AG04449 (cell line): ENCODE results near the gene TMBIM4.

Experiments
- CTCF ChIA-PET: fragments of 350-600 bp; formaldehyde crosslinking; extraction: SDS; loops from one replicate; lab custom pipeline; 2021; ENCODE audit warnings: antibody characterized with exemption; lab: Yijun Ruan, JAX
- POLR2A ChIA-PET: fragments of 400-600, 350-600 bp; formaldehyde crosslinking; extraction: SDS; loops from one replicate; lab custom pipeline; 2020; ENCODE audit warnings: antibody characterized with exemption, inconsistent platforms; lab: Yijun Ruan, JAX
- DNase-seq: peaks from one replicate; pipeline ENCODE4 v3.0.0-alpha.2; 2010; ENCODE audit warnings: low read depth, low spot score
- H3K4me3 ChIP-seq: 2 replicates; pipeline ENCODE4 v1.5.1; 2011; ENCODE audit warnings: low read depth, mild to moderate bottlenecking, control low read depth, low read length
- TF ChIP-seq, protein P1 (sequence below): IDR thresholded peaks from one replicate; pipeline ENCODE4 v1.5.1; 2011; ENCODE audit warnings: mild to moderate bottlenecking, moderate library complexity, low read length, control low read depth, inconsistent platforms; ENCODE audit not compliant: insufficient read depth; ENCODE audit errors: missing control alignments

Gene TMBIM4

DNA sequence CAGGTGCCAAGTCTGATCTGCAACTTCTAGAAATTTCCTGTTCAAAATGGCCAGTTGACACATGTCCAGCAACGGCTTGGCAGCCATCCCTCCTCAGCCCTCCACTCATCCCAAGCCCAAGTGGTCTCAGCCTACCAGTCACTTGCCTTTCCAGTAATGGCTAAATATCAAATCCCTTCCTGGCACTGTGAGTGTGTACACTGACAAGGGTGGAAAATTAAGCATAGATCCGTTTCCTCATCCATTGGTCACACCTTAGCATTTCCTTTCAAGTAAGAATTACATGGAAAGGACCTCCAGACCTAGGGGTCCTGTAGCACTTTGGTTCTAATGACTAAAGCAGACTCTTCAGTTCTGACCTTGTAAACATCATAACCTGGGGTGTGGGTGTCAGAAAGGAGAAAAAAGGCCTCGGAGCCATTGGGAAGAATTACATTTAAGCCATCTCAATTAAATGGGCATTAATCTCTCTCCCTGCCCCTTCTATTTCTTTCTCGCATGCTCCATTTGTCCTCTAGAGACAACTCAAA, 54.7 kb downstream of the TMBIM4 start:
- no peak for DNase-seq
- TF ChIP-seq, protein P1, sequence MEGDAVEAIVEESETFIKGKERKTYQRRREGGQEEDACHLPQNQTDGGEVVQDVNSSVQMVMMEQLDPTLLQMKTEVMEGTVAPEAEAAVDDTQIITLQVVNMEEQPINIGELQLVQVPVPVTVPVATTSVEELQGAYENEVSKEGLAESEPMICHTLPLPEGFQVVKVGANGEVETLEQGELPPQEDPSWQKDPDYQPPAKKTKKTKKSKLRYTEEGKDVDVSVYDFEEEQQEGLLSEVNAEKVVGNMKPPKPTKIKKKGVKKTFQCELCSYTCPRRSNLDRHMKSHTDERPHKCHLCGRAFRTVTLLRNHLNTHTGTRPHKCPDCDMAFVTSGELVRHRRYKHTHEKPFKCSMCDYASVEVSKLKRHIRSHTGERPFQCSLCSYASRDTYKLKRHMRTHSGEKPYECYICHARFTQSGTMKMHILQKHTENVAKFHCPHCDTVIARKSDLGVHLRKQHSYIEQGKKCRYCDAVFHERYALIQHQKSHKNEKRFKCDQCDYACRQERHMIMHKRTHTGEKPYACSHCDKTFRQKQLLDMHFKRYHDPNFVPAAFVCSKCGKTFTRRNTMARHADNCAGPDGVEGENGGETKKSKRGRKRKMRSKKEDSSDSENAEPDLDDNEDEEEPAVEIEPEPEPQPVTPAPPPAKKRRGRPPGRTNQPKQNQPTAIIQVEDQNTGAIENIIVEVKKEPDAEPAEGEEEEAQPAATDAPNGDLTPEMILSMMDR = no peak
- ChIA-PET CTCF (interaction anchor here (3.9 kb wide), 1 partner anchor 8 kb away, joined by 36 read pairs; no protein-coding TSS in a partner anchor), POLR2A (no interaction called here)
- no peak overlapping the region for H3K4me3 ChIP-seq

DNA sequence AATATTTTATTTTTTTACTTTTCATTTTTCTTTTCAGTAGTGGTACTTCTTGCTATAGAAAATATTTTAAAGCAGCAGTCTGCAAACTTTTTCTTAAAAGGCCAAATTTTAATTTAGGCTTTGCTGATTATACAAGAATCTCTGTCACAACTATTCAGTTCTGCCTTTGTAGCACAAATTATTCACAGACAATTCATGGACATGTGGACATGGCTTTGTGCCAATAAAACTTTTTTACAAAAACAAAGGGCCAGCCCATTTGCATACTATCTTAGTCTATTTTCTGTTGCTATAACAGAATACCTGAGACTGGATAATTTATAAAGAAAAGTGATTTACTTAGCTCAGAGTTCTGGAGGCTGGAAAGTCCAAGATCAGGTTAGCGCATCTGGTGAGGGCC, 56.3 kb downstream of the TMBIM4 start:
- DNase-seq = no peak
- ChIA-PET POLR2A (no interaction called here), CTCF (interaction anchor here (1.0 to 1.3 kb wide), 3 partner anchors 10 to 32 kb away, joined by 3 to 4 read pairs (median 3); no protein-coding TSS in a partner anchor)
- H3K4me3 ChIP-seq = no peak overlapping the region
- TF ChIP-seq, protein P1 = no peak

DNA sequence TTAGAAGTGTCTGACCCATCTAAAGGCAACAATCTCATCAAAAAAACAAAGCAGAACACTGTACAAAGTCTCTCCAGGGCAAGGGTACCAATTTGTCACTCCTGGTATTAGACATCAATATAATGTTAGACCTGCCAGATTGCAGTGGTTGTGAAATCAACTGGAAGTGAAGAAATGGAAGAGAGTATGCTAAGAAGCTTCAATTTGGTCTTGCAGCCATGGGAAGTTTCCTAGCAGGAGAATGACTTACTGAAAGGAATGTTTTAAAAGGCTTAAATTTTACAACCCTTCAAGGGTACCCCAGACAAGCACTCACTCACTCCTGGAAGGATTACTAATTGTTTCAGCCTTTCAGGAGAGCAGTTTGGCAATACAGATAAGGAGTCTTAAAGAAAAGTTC, 58.2 kb downstream of the TMBIM4 start:
- TF ChIP-seq, protein P1 = no peak
- DNase-seq = peak; percentile 61
- POLR2A ChIA-PET = no interaction called here
- H3K4me3 ChIP-seq = no peak overlapping the region
- CTCF ChIA-PET = interaction anchor here (1.2 to 1.3 kb wide), 2 partner anchors 9 to 20 kb away, joined by 3 to 4 read pairs; no protein-coding TSS in a partner anchor

DNA sequence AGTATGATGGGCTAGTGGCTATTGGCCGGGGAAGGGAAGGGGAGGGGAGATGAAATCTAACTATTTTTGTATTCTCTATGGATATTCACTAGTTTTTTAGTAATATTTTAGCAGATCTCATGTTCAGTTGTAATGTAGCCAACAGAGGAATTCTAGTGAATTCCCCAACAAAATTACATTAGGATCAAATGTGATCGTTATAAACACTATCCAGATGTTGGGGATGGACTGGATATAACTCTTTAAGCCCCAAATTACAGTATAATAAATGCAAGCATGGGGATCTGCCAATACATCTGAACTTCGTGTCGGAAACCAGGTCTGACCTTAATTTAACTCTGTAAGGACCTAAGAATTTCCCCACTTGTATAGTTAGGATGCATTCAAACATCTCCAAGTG, 60.7 kb downstream of the TMBIM4 start:
- ChIA-PET CTCF (interaction anchor here (1.4 to 4.7 kb wide), 4 partner anchors 8 to 506 kb away, joined by 3 to 42 read pairs (median 20); no protein-coding TSS in a partner anchor), POLR2A (no interaction called here)
- DNase-seq = no peak
- TF ChIP-seq, protein P1 = no peak
- H3K4me3 ChIP-seq = no peak overlapping the region

DNA sequence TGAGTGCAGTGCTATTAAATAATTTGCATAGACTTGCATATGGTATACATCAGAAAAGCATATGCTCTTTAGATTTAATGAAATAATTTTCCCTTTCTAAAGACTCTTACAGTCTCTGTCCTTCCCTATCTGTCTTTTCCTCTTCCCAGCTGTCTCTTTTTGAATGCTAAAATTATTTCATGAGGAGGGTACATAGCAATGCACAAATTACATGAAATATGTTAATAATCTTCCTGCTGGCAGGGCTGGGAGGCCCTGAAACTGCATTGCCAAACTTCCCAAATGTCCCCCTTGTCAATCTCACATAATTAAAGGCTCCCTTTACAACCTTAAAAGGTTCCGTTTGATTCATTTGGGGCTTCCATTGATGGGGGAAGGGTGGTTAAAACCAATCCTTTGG, 61.4 kb downstream of the TMBIM4 start:
- ChIA-PET CTCF (interaction anchor here (0.9 to 4.7 kb wide), 13 partner anchors 9 to 1218 kb away, joined by 3 to 42 read pairs (median 5); no protein-coding TSS in a partner anchor), POLR2A (no interaction called here)
- no peak for DNase-seq
- no peak overlapping the region for H3K4me3 ChIP-seq
- TF ChIP-seq, protein P1 = no peak

DNA sequence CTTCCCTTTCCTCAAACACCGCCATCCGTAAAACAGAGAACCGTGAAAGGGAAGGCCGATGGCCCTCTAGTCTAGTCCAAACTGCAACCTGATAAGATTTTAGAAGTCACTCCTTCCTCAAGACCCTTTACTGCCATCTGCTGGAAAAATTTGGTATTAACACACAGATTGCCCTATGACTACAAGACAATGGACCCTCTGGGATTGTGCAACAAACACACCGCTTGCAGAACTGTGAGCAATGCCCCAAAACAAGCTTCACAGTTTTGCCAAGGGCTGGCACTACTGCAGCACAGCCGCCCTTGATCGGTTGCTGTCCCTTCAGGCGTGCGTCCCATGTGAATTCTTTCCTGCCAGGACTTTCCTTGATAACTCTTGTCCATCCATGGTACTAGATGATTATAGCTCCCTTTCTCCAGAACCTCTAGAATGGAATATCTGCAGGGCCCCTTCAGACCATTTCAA, 62.3 kb downstream of the TMBIM4 start:
- no peak overlapping the region for H3K4me3 ChIP-seq
- TF ChIP-seq, protein P1 = peak; percentile 54
- DNase-seq = peak; percentile 80
- CTCF ChIA-PET = interaction anchor here (0.6 to 4.7 kb wide), 34 partner anchors 9 to 1217 kb away, joined by 3 to 42 read pairs (median 4); partner anchors contain the start of gene LLPH
- POLR2A ChIA-PET = no interaction called here
